ENCODE measurements around the gene DARS1.

DNA sequence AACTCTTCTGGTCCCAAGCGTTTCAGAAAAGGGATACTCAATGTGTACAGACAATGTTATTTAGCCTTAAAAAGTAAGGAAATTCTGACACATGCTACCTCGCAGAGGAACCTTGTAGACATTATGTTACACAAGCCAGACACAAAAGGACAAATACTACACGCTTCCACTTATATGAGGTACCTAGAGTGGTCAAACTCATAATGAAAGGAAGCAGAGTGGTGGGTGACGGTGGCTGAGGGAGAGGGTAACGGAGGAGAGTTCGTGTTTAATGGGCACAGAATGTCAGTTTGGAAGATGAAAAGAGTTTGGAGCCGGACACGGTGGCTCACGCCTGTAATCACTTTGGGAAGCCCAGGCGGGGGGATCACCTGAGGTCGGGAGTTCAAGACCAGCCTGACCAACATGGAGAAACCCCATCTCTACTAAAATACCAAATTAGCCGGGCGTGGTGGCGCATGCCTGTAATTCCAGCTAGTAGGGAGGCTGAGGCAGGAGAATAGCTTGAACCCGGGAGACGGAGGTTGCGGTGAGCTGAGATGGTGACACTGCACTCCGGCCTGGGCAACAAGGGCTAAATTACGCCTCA lies 110.6 kb downstream of the DARS1 start:
- TF ChIP-seq, protein P1, sequence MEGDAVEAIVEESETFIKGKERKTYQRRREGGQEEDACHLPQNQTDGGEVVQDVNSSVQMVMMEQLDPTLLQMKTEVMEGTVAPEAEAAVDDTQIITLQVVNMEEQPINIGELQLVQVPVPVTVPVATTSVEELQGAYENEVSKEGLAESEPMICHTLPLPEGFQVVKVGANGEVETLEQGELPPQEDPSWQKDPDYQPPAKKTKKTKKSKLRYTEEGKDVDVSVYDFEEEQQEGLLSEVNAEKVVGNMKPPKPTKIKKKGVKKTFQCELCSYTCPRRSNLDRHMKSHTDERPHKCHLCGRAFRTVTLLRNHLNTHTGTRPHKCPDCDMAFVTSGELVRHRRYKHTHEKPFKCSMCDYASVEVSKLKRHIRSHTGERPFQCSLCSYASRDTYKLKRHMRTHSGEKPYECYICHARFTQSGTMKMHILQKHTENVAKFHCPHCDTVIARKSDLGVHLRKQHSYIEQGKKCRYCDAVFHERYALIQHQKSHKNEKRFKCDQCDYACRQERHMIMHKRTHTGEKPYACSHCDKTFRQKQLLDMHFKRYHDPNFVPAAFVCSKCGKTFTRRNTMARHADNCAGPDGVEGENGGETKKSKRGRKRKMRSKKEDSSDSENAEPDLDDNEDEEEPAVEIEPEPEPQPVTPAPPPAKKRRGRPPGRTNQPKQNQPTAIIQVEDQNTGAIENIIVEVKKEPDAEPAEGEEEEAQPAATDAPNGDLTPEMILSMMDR (IDR thresholded peaks at IDR 0.05) = no peak
- no peak for TF ChIP-seq POLR2AphosphoS5 (IDR thresholded peaks at IDR 0.05)

Measured in breast epithelium (tissue), 3 donors.